GM18861 (cell line): ENCODE results near the gene SLC2A8.

Source experiments
- ATAC-seq: cut with Tn5 transposase; IDR thresholded peaks from one replicate; pipeline ENCODE4 v1.9.1; 2021; ENCODE audit not compliant: unreplicated experiment

The SLC2A8 gene

GRCh38 chr9:127452691-127453090, 55.7 kb downstream of the SLC2A8 start:
- no peak for ATAC-seq

GRCh38 chr9:127455324-127455992, 58.5 kb downstream of the SLC2A8 start:
- no peak for ATAC-seq

DNA sequence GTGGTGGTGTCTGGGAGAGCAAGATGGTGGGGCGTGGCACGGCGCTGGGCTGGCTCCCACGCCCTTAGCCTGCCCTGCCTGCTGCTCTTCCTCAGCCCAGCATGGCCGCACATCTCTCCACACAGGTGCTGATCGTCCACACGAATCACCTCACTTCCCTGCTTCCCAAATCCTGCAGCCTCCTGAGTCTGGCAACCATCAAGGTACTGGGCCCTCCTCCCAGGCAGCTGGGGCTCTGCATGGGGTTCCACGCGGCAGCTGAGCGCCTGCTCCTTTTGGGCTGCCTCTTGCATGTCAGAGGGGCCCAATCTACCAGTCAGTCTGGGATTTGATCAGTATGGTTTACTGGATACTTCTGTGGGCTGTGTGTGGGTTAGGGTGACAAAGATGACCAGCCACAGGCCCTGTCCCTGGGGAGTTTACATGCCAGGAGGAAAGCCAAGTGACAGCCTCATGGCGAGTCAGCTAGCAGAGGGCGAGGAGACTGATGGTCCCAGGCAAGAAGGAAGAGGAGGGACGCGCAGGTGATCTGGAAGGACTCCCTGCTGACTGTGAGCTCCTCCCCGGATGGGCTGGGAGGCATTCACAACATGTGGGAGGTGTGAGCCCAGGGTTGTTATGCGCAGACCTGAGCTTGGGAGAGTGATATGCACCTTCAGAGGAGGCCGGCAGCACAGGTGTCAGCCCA, 60.4 kb downstream of the SLC2A8 start:
- ATAC-seq, result no peak
